ENCODE data around the gene ATP5PO.

ATP5PO gene

GRCh38 chr21:33940164-33940880 is 24.7 kb upstream of the ATP5PO start:
- DNase-seq (ENCODE audit: extremely low spot score), result no peak
- no peak for TF ChIP-seq ELF4 (IDR thresholded peaks at IDR 0.05)
- TF ChIP-seq TARDBP (IDR thresholded peaks at IDR 0.05), result no peak
- CTCF ChIA-PET, result no interaction called here
- POLR2A ChIA-PET, result no interaction called here

GRCh38 chr21:33939226-33939625 is 23.6 kb upstream of the ATP5PO start:
- ChIA-PET CTCF (no interaction called here), POLR2A (no interaction called here)
- DNase-seq (ENCODE audit: extremely low spot score), result no peak

GRCh38 chr21:33938381-33938780 is 22.8 kb upstream of the ATP5PO start:
- DNase-seq (ENCODE audit: extremely low spot score), result no peak
- POLR2A ChIA-PET, result no interaction called here
- CTCF ChIA-PET, result no interaction called here
- TF ChIP-seq SUZ12 (IDR thresholded peaks at IDR 0.05), result no peak
- no peak for TF ChIP-seq LEF1 (IDR thresholded peaks at IDR 0.05; ENCODE audit: borderline replicate concordance)
- no peak for TF ChIP-seq NFRKB (IDR thresholded peaks at IDR 0.05)
- no peak for TF ChIP-seq FOXM1 (IDR thresholded peaks at IDR 0.05; ENCODE audit: borderline replicate concordance)
- no peak for TF ChIP-seq ELF4 (IDR thresholded peaks at IDR 0.05)
- no peak for TF ChIP-seq ZNF384 (IDR thresholded peaks at IDR 0.05)
- TF ChIP-seq ARNT (IDR thresholded peaks at IDR 0.05), result no peak
- TF ChIP-seq L3MBTL2 (conservative IDR thresholded peaks at IDR 0.05), result no peak
- TF ChIP-seq BHLHE40 (IDR thresholded peaks at IDR 0.05; ENCODE audit: borderline replicate concordance), result no peak
- no peak for TF ChIP-seq PKNOX1 (IDR thresholded peaks at IDR 0.05)
- TF ChIP-seq FOXA1 (IDR thresholded peaks at IDR 0.05), result no peak
- no peak for TF ChIP-seq SP1 (IDR thresholded peaks at IDR 0.05)
- no peak for TF ChIP-seq CTBP1 (IDR thresholded peaks at IDR 0.05; ENCODE audit: borderline replicate concordance)
- no peak for TF ChIP-seq TARDBP (IDR thresholded peaks at IDR 0.05)
- no peak for TF ChIP-seq FOXK2 (IDR thresholded peaks at IDR 0.05)
- no peak for TF ChIP-seq HDGF (IDR thresholded peaks at IDR 0.05; ENCODE audit: borderline replicate concordance)

More at GRCh38 chr21:33939226-33939625, 23.6 kb upstream of the ATP5PO start:
- TF ChIP-seq FOXA1 (IDR thresholded peaks at IDR 0.05) (no peak), CTBP1 (IDR thresholded peaks at IDR 0.05; ENCODE audit: borderline replicate concordance) (no peak), ELF4 (IDR thresholded peaks at IDR 0.05) (no peak), SUZ12 (IDR thresholded peaks at IDR 0.05) (no peak), LEF1 (IDR thresholded peaks at IDR 0.05; ENCODE audit: borderline replicate concordance) (no peak), ARNT (IDR thresholded peaks at IDR 0.05) (no peak), FOXM1 (IDR thresholded peaks at IDR 0.05; ENCODE audit: borderline replicate concordance) (no peak), HDGF (IDR thresholded peaks at IDR 0.05; ENCODE audit: borderline replicate concordance) (no peak), BHLHE40 (IDR thresholded peaks at IDR 0.05; ENCODE audit: borderline replicate concordance) (no peak), L3MBTL2 (conservative IDR thresholded peaks at IDR 0.05) (no peak), SP1 (IDR thresholded peaks at IDR 0.05) (no peak), TARDBP (IDR thresholded peaks at IDR 0.05) (no peak), FOXK2 (IDR thresholded peaks at IDR 0.05) (no peak), ZNF384 (IDR thresholded peaks at IDR 0.05) (no peak), PKNOX1 (IDR thresholded peaks at IDR 0.05) (no peak), NFRKB (IDR thresholded peaks at IDR 0.05) (no peak)

GRCh38 chr21:33937931-33938339 is 22.3 kb upstream of the ATP5PO start:
- TF ChIP-seq CTBP1 (IDR thresholded peaks at IDR 0.05; ENCODE audit: borderline replicate concordance), result no peak
- no peak for TF ChIP-seq ZNF384 (IDR thresholded peaks at IDR 0.05)
- TF ChIP-seq LEF1 (IDR thresholded peaks at IDR 0.05; ENCODE audit: borderline replicate concordance), result no peak
- TF ChIP-seq FOXK2 (IDR thresholded peaks at IDR 0.05), result no peak
- no peak for TF ChIP-seq ELF4 (IDR thresholded peaks at IDR 0.05)
- no peak for TF ChIP-seq FOXM1 (IDR thresholded peaks at IDR 0.05; ENCODE audit: borderline replicate concordance)
- no peak for TF ChIP-seq TARDBP (IDR thresholded peaks at IDR 0.05)
- no peak for TF ChIP-seq HDGF (IDR thresholded peaks at IDR 0.05; ENCODE audit: borderline replicate concordance)
- TF ChIP-seq SUZ12 (IDR thresholded peaks at IDR 0.05), result no peak
- TF ChIP-seq PKNOX1 (IDR thresholded peaks at IDR 0.05), result no peak
- no peak for TF ChIP-seq L3MBTL2 (conservative IDR thresholded peaks at IDR 0.05)
- no peak for TF ChIP-seq BHLHE40 (IDR thresholded peaks at IDR 0.05; ENCODE audit: borderline replicate concordance)
- TF ChIP-seq ARNT (IDR thresholded peaks at IDR 0.05), result no peak
- TF ChIP-seq FOXA1 (IDR thresholded peaks at IDR 0.05), result no peak
- no peak for TF ChIP-seq SP1 (IDR thresholded peaks at IDR 0.05)
- TF ChIP-seq NFRKB (IDR thresholded peaks at IDR 0.05), result no peak
- DNase-seq (ENCODE audit: extremely low spot score), result no peak
- ChIA-PET POLR2A (no interaction called here), CTCF (no interaction called here)

- DNase-seq (ENCODE audit: extremely low spot score), result no peak
- TF ChIP-seq HDGF (IDR thresholded peaks at IDR 0.05; ENCODE audit: borderline replicate concordance) (no peak), FOXK2 (IDR thresholded peaks at IDR 0.05) (no peak), BHLHE40 (IDR thresholded peaks at IDR 0.05; ENCODE audit: borderline replicate concordance) (no peak), SUZ12 (IDR thresholded peaks at IDR 0.05) (no peak), ELF4 (IDR thresholded peaks at IDR 0.05) (no peak), LEF1 (IDR thresholded peaks at IDR 0.05; ENCODE audit: borderline replicate concordance) (no peak), PKNOX1 (IDR thresholded peaks at IDR 0.05) (no peak), L3MBTL2 (conservative IDR thresholded peaks at IDR 0.05) (no peak), ZNF384 (IDR thresholded peaks at IDR 0.05) (no peak), FOXA1 (IDR thresholded peaks at IDR 0.05) (no peak), SP1 (IDR thresholded peaks at IDR 0.05) (no peak), TARDBP (IDR thresholded peaks at IDR 0.05) (no peak), FOXM1 (IDR thresholded peaks at IDR 0.05; ENCODE audit: borderline replicate concordance) (no peak), ARNT (IDR thresholded peaks at IDR 0.05) (no peak), CTBP1 (IDR thresholded peaks at IDR 0.05; ENCODE audit: borderline replicate concordance) (no peak), NFRKB (IDR thresholded peaks at IDR 0.05) (no peak)
- ChIA-PET CTCF (no interaction called here), POLR2A (no interaction called here)
Observed at GRCh38 chr21:33937146-33937545, 21.5 kb upstream of the ATP5PO start.

Measured in HEK293T (cell line).